HG03520 (cell line): Measurements from ENCODE around the gene CHTF18.

ENCODE experiments used
- ATAC-seq: cut with Tn5 transposase; IDR thresholded peaks from one replicate; pipeline ENCODE4 v1.9.1; 2021; ENCODE audit warnings: mild to moderate bottlenecking, moderate library complexity; ENCODE audit not compliant: unreplicated experiment

Gene CHTF18

GRCh38 chr16:842711-843560 is 54.5 kb downstream of the CHTF18 start:
- ATAC-seq: no peak

- no peak for ATAC-seq
Measured at GRCh38 chr16:843771-844170, 55.4 kb downstream of the CHTF18 start.

- no peak for ATAC-seq
Measured at GRCh38 chr16:844638-845350, 56.4 kb downstream of the CHTF18 start.

GRCh38 chr16:845351-845745 is 56.9 kb downstream of the CHTF18 start:
- no peak for ATAC-seq

GRCh38 chr16:847151-847550 is 58.7 kb downstream of the CHTF18 start:
- ATAC-seq: no peak
